HG02938 (cell line): Measurements from ENCODE around the gene IL36A.

Source experiments
- ATAC-seq: cut with Tn5 transposase; IDR thresholded peaks from one replicate; pipeline ENCODE4 v1.9.1; 2021; ENCODE audit warnings: mild to moderate bottlenecking, moderate library complexity; ENCODE audit not compliant: unreplicated experiment

The IL36A gene

GRCh38 chr2:113046465-113046864 lies 41.2 kb downstream of the IL36A start:
- ATAC-seq, result no peak

GRCh38 chr2:113050921-113051895 lies 45.9 kb downstream of the IL36A start:
- ATAC-seq, result no peak

GRCh38 chr2:113052396-113052917 lies 47.2 kb downstream of the IL36A start, which contains the start of gene IL36B:
TSS of gene IL36B (minus strand) at chr2:113052867.
- no peak for ATAC-seq

GRCh38 chr2:113053666-113054065 lies 48.4 kb downstream of the IL36A start:
- no peak for ATAC-seq

- no peak for ATAC-seq
Measured at GRCh38 chr2:113054066-113054465, 48.8 kb downstream of the IL36A start.

- ATAC-seq, result no peak
Measured at GRCh38 chr2:113056521-113056920, 51.3 kb downstream of the IL36A start.

- ATAC-seq, result no peak
Measured at GRCh38 chr2:113057117-113057516, 51.9 kb downstream of the IL36A start.
